HUES48 (cell line): ENCODE measurements around the gene PRKCA.
A peak's percentile ranks its signal among the peaks of the same experiment; 100 is the strongest.

ENCODE experiments used
- H3K27ac ChIP-seq: one replicate; pipeline ENCODE4 v1.7.0; 2013; ENCODE audit warnings: low read depth, low read length, inconsistent platforms
- H3K27me3 ChIP-seq: 2 replicates; pipeline ENCODE4 v1.6.1; 2013; ENCODE audit warnings: mild to moderate bottlenecking, low read length; ENCODE audit not compliant: control insufficient read depth, insufficient read depth
- H3K36me3 ChIP-seq: 2 replicates; pipeline ENCODE4 v1.6.1; 2013; ENCODE audit warnings: low read length; ENCODE audit not compliant: control insufficient read depth, insufficient read depth
- H3K4me1 ChIP-seq: 2 replicates; pipeline ENCODE4 v1.6.1; 2013; ENCODE audit warnings: mild to moderate bottlenecking, low read length; ENCODE audit not compliant: control insufficient read depth, insufficient read depth
- H3K4me3 ChIP-seq: 2 replicates; pipeline ENCODE4 v1.5.1; 2013; ENCODE audit warnings: mild to moderate bottlenecking, low read depth, low read length
- H3K9ac ChIP-seq: 2 replicates; pipeline ENCODE4 v1.6.1; 2013; ENCODE audit warnings: mild to moderate bottlenecking, low read depth, low read length, moderate library complexity
- H3K9me3 ChIP-seq: 2 replicates; pipeline ENCODE4 v1.6.1; 2013; ENCODE audit warnings: low read length; ENCODE audit not compliant: control insufficient read depth, insufficient read depth

The PRKCA gene

DNA sequence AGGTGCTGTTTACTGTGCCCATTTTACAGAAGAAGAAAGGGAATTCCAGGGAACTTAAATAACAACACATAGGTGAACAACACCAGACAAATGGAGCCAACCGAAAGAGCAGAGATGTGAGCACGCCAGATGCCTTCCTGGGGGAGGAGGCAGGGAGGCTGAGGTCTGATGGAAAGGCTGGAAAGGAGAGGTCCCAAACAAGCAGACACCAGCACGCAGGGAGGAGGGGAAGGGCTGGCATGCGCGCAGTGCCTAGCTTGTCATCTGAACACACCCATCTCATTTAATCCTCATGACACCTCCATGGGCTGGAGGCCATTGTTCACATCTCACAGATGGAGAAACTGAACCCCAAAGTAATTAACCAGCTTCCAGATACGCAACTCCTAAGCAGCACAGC lies 511.6 kb downstream of the PRKCA start:
- H3K27ac ChIP-seq: no peak overlapping the region
- peaks cover 8% of the 10 kb centered on the region for H3K9me3 ChIP-seq
- no peak overlapping the region for H3K9ac ChIP-seq
- no peak overlapping the region for H3K4me3 ChIP-seq
- H3K4me1 ChIP-seq: no peaks in the 10 kb centered on the region
- H3K36me3 ChIP-seq: no peaks in the 10 kb centered on the region
- H3K27me3 ChIP-seq: no peaks in the 10 kb centered on the region

DNA sequence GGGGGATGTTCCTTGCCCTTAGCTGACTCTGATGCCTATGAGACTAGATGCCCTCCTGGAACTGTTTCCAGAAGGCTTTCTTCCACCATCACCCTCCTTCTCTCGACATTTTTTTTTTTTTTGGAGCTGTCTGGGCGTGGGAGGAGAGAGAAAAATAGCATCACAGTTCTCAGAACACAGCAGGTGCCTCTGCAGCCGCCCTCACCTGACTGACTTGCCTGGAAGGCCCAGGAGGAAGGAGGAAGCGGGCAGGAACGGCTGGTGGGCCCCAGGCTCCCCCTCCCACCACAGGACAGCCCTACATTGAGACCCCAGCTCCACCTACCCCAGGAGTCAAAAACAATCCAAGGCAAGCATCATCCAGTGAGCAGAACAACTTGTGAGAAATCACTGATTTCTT lies 512.2 kb downstream of the PRKCA start:
- peaks cover 8% of the 10 kb centered on the region for H3K9me3 ChIP-seq
- H3K36me3 ChIP-seq: no peaks in the 10 kb centered on the region
- no peaks in the 10 kb centered on the region for H3K27me3 ChIP-seq

DNA sequence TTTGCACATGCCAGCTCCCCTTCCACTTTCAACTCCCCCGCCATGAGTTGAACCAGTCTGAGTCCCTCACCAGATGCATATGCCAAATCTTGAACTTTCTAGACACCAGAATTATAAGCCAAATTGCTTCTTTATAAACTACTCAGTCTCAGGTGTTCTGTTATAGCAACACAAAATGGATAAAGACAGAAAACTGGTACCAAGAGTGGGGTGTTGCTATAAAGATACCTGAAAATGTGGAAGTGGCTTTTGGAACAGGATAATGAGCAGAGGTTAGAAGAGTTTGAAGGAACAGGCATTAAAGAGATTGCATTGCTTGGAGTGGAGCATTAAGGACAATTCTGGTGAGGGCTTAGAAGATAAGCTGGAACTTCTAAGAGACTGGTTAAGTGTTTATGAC lies 515.3 kb downstream of the PRKCA start:
- Histone ChIP-seq H3K4me1 (no peaks in the 10 kb centered on the region), H3K9ac (no peak overlapping the region), H3K4me3 (no peak overlapping the region), H3K27ac (no peak overlapping the region), H3K9me3 (peaks cover 8% of the 10 kb centered on the region), H3K36me3 (no peaks in the 10 kb centered on the region), H3K27me3 (no peaks in the 10 kb centered on the region)

More for the DNA sequence above, 512.2 kb downstream of the PRKCA start:
- H3K27ac ChIP-seq: no peak overlapping the region
- no peak overlapping the region for H3K4me3 ChIP-seq
- no peak overlapping the region for H3K9ac ChIP-seq
- no peaks in the 10 kb centered on the region for H3K4me1 ChIP-seq

DNA sequence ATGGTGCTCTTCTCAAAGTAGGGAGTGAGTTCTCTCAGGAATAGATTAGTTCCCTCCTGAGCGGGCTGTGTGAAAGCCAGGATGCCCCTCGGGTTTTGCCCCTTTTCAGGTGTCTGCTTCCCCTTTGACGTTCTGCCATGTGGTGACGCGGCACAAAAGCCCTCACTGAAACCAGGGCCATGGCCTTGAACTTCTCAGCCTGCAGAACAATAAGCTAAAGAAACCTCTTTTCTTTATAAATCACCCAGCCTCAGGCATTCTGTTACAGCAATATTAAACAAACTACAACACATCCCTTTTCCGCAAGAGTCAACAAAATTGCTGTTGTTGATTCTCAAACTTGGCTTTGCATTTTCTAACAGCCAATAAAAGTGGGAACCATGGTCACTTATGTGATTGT lies 517.1 kb downstream of the PRKCA start:
- peaks cover 8% of the 10 kb centered on the region for H3K9me3 ChIP-seq
- H3K9ac ChIP-seq: no peak overlapping the region
- no peaks in the 10 kb centered on the region for H3K27me3 ChIP-seq
- no peaks in the 10 kb centered on the region for H3K4me1 ChIP-seq
- no peaks in the 10 kb centered on the region for H3K36me3 ChIP-seq
- no peak overlapping the region for H3K4me3 ChIP-seq
- no peak overlapping the region for H3K27ac ChIP-seq

DNA sequence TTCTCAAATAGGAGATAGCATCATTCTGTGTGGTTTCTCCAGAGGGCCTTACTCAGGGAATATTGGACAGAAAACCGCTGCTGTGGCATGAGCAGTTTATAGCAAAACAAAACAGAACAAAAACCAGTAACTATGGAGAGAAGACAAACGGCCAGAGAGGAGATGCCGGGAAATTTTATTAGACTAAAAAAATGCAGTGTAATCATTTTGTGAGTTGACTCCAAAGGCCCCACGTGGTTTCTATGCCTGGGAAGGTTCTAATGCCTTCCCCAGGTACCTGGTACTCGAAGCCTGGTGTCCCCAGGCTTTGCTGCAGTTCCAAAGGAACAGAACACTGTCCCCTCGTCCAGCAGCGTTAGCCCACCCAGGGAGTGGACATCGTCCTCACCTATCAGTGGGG lies 519.6 kb downstream of the PRKCA start:
- peaks cover 8% of the 10 kb centered on the region for H3K9me3 ChIP-seq

DNA sequence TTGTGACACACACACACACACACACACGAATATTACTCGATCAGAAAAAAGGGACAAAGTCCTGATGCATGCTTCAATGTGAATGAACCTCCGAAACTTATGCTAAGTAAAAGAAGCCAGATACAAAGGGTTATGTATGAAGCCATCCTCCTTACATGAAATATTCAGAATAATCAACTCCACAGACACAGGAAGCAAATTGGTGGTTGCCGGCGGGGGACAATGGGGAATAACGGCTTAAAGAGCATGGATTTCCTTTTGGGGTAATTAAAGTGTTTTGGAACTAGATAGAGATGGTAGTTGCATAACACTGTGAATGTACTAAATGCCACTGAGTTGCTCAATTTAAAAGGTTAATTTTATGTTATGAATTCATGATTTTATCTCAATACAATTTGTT lies 524.4 kb downstream of the PRKCA start:
- Histone ChIP-seq H3K27ac (no peak overlapping the region), H3K36me3 (no peaks in the 10 kb centered on the region), H3K27me3 (peaks cover 5% of the 10 kb centered on the region; the same call in 1 of the 2 replicates), H3K4me1 (peaks cover 19% of the 10 kb centered on the region), H3K9ac (no peak overlapping the region), H3K4me3 (no peak overlapping the region), H3K9me3 (no peaks in the 10 kb centered on the region)

More for the DNA sequence above, 519.6 kb downstream of the PRKCA start:
- Histone ChIP-seq H3K27ac (no peak overlapping the region), H3K27me3 (no peaks in the 10 kb centered on the region), H3K36me3 (no peaks in the 10 kb centered on the region), H3K4me3 (no peak overlapping the region), H3K9ac (no peak overlapping the region), H3K4me1 (no peaks in the 10 kb centered on the region)

DNA sequence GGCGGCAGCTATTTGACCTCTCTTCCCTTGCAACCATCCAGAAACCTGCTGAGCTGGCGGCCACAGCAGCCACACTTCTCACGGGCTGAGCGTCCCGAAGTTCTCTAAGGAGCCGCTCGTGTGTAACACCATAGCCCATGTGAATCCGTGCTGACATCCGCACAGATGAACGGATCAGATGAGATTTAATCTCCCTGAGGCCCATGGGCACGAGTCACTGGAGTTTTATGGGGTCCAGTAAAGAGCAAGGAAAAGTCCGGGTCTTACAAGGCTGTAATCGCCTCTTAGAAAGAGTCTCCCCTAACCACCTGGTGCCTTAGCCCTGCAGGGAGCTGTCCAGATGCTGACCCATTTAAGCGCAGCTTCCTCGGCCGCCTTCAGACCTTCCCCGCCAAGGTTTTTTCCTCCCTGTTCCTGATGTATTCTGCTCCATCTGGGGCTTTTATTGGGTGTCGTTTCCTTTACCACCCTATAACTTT lies 527.0 kb downstream of the PRKCA start:
- H3K4me3 ChIP-seq: no peak overlapping the region
- H3K9ac ChIP-seq: no peak overlapping the region
- peaks cover 19% of the 10 kb centered on the region for H3K27me3 ChIP-seq
- H3K4me1 ChIP-seq: peaks cover 19% of the 10 kb centered on the region
- no peaks in the 10 kb centered on the region for H3K36me3 ChIP-seq
- peak overlapping the region; percentile 34 for H3K27ac ChIP-seq
- no peaks in the 10 kb centered on the region for H3K9me3 ChIP-seq

DNA sequence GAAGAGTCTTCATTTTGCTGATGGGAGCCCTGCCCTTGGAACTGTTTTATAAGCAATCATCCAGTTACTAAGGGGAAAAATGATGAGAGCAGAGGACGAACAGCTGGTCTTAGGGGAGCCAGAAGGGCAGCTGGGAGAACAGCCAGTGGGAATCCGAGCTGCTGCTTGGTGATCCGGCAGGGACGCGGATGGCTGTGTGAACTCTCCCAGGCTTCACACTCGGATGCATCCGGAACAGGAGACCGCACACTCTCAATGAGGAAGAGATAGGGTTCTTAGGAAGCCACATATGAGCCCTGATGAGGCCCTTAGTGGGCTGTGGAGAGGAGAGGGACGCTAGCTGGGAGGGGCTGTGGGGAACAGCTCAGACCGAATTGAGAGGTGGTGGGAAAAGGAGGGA lies 527.5 kb downstream of the PRKCA start:
- H3K27ac ChIP-seq: no peak overlapping the region

DNA sequence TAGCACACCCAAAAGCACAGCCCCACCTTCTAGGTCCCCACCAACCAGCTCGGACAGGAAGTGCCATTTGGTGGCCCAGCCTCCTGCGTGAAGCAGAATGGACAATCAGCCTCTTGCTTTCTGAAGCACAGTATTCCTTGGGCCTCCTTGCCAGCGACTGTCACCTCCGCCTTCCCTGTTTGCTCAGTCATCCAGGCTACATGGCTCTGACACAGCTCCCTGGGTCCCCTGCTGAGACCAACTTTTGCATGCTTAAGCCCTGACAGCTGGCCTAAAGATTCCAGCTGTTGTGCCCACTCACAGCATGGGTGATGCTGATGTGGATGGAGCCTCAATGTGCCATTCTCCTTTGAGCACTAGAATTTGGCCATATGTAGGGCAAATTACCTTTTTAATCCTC lies 528.0 kb downstream of the PRKCA start:
- H3K27me3 ChIP-seq: peaks cover 26% of the 10 kb centered on the region
- H3K36me3 ChIP-seq: no peaks in the 10 kb centered on the region
- H3K4me3 ChIP-seq: peak overlapping the region; percentile 2; the same call in 1 of the 2 replicates
- no peaks in the 10 kb centered on the region for H3K9me3 ChIP-seq
- no peak overlapping the region for H3K27ac ChIP-seq
- no peak overlapping the region for H3K9ac ChIP-seq
- peaks cover 19% of the 10 kb centered on the region for H3K4me1 ChIP-seq

More for the DNA sequence above, 527.5 kb downstream of the PRKCA start:
- Histone ChIP-seq H3K27me3 (peaks cover 22% of the 10 kb centered on the region), H3K4me3 (peak overlapping the region; percentile 2; the same call in 1 of the 2 replicates), H3K9ac (no peak overlapping the region), H3K36me3 (no peaks in the 10 kb centered on the region), H3K9me3 (no peaks in the 10 kb centered on the region), H3K4me1 (peaks cover 19% of the 10 kb centered on the region)

DNA sequence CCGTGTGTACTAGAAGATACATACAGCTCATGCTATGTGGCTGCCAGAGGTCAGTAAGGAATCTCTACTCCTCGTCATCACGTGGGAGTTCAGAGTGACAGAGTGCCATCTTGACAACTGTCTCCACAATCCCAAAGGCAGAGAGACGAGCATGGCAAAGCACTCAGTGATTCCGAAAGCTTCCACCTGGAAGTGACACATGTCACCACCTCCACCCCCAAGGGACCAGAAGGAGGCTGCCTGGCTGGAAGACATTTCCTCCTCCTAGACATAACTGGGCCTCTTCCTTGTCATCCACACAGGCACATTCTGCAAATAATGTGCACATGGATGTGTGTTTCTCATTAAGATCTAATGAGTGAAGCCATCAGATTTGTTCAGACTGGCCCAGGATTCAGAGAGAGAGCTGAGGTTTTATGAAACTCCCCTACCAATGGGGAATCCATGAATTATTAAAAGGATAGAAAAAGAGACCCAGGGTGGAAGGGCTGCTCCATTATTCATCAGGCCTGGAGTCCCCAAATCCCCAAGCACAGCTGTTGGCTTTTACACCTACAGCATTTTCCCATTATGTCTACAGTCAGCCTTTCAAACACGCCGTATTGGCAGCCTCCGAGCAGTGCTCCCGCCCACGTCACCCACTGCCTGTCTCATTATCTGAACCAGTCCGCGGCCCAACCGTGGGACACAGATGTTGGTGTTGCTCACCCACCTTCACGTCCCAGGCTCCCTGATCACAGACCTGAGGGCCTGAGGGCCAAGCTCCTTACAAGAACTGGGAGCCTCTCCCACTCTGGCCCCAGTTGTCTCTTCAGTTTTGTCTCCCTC lies 529.2 kb downstream of the PRKCA start:
- Histone ChIP-seq H3K4me1 (peaks cover 19% of the 10 kb centered on the region), H3K9me3 (no peaks in the 10 kb centered on the region), H3K4me3 (no peak overlapping the region), H3K27me3 (peaks cover 33% of the 10 kb centered on the region), H3K36me3 (no peaks in the 10 kb centered on the region), H3K9ac (no peak overlapping the region), H3K27ac (no peak overlapping the region)

DNA sequence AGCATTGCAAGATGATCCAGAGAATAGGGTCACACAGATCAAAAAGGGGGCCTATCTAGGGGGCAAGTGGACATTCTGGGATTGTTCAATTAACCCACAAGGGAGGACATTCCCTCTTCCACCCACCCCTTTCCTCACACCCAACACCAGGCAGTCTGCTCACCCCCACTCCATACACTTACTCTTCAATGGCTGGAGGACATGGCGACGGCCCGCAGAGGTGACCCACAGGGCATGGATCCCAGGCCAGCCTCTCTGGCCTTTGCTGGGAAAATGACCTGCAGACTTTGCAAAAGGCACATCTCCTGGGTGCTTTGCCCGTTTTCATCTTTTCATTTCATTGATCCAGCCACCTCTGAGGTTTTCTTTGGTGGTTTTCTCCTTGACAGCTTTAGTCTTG lies 530.8 kb downstream of the PRKCA start:
- H3K36me3 ChIP-seq: no peaks in the 10 kb centered on the region
- peaks cover 38% of the 10 kb centered on the region for H3K27me3 ChIP-seq
- H3K4me3 ChIP-seq: no peak overlapping the region
- H3K4me1 ChIP-seq: peaks cover 19% of the 10 kb centered on the region
- H3K27ac ChIP-seq: no peak overlapping the region
- H3K9ac ChIP-seq: no peak overlapping the region
- no peaks in the 10 kb centered on the region for H3K9me3 ChIP-seq
